MM.1S (cell line): Measurements from ENCODE around the gene ADAP1.

Experiments
- EZH2 ChIP-seq: fragments of 300-600 bp; sonication (generic); optimal IDR thresholded peaks from 2 replicates; pipeline ENCODE3; 2017; ENCODE audit warnings: low read depth, mild to moderate bottlenecking, antibody characterized with exemption, low read length, mixed read lengths
- TF ChIP-seq, protein P1 (sequence below): fragments of 300-600 bp; sonication (generic); IDR thresholded peaks from 2 replicates; pipeline ENCODE4 v1.5.1; 2016; ENCODE audit warnings: antibody characterized with exemption, low read length, mixed read lengths

DNA sequence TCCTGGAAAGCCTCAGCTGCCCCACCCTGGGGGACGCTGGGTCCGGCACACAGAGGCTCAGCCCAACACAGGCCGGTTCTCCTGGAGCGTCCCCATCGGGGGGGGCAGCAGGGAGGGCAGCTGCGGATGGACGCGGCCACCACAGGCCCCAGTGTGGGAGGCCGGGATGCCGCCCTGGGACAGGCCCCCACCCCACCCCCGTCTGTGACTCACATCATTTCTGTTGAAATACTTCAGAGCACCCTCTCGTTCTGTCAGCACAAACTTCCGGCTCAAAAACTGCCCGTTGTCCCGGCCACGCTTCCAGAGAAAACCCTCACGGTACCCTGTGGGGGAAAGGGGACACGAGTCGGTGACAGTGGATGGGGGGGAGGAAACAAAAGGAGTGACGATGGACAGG lies 49.6 kb downstream of the ADAP1 start:
- TF ChIP-seq, protein P1, sequence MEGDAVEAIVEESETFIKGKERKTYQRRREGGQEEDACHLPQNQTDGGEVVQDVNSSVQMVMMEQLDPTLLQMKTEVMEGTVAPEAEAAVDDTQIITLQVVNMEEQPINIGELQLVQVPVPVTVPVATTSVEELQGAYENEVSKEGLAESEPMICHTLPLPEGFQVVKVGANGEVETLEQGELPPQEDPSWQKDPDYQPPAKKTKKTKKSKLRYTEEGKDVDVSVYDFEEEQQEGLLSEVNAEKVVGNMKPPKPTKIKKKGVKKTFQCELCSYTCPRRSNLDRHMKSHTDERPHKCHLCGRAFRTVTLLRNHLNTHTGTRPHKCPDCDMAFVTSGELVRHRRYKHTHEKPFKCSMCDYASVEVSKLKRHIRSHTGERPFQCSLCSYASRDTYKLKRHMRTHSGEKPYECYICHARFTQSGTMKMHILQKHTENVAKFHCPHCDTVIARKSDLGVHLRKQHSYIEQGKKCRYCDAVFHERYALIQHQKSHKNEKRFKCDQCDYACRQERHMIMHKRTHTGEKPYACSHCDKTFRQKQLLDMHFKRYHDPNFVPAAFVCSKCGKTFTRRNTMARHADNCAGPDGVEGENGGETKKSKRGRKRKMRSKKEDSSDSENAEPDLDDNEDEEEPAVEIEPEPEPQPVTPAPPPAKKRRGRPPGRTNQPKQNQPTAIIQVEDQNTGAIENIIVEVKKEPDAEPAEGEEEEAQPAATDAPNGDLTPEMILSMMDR = no peak
- no peak for TF ChIP-seq EZH2
